GM23338 (cell line): ENCODE measurements around the gene CSF1R. TPM values are rescaled to one million over a fixed set of nuclear protein-coding genes. Genes with fewer than 3 reads are reported as not detected.

Experiments
- ATAC-seq: fragments of 200-7000 bp; cut with Tn5 transposase; 3 replicates; pipeline ENCODE4 v1.9.1; 2020
- DNase-seq: peaks from one replicate; pipeline ENCODE4 v3.0.0-alpha.2; 2015; ENCODE audit warnings: low spot score
- H2AFZ ChIP-seq: fragments of 200-600 bp; sonication (generic); 2 replicates; pipeline ENCODE4 v1.8.0; 2016; ENCODE audit warnings: antibody characterized with exemption, mild to moderate bottlenecking, moderate library complexity
- H3F3A ChIP-seq: fragments of 200-600 bp; sonication (generic); replicated peaks from 2 replicates; pipeline ENCODE4 v1.8.0; 2017; ENCODE audit warnings: antibody characterized with exemption, mixed run types, low read depth
- H3K27ac ChIP-seq: fragments of 200-600 bp; sonication (generic); 2 replicates; pipeline ENCODE4 v1.6.1; 2016; ENCODE audit warnings: low read depth
- H3K27me3 ChIP-seq: fragments of 200-600 bp; sonication (generic); 2 replicates; pipeline ENCODE4 v1.8.0; 2016; ENCODE audit warnings: mild to moderate bottlenecking, mixed run types, moderate library complexity; ENCODE audit not compliant: insufficient read depth
- H3K36me3 ChIP-seq: fragments of 200-600 bp; sonication (generic); 2 replicates; pipeline ENCODE4 v1.8.0; 2016; ENCODE audit warnings: mild to moderate bottlenecking; ENCODE audit not compliant: insufficient read depth
- H3K4me1 ChIP-seq: fragments of 200-600 bp; sonication (generic); 2 replicates; pipeline ENCODE4 v1.8.0; 2016; ENCODE audit warnings: mild to moderate bottlenecking, moderate library complexity; ENCODE audit not compliant: insufficient read depth
- H3K4me2 ChIP-seq: fragments of 200-600 bp; sonication (generic); 2 replicates; pipeline ENCODE4 v1.7.1; 2017; ENCODE audit warnings: mixed run types
- H3K4me3 ChIP-seq: fragments of 200-600 bp; sonication (generic); 2 replicates; pipeline ENCODE4 v1.6.1; 2016; ENCODE audit warnings: mixed run types
- H3K79me2 ChIP-seq: fragments of 200-600 bp; sonication (generic); replicated peaks from 2 replicates; pipeline ENCODE4 v1.8.0; 2017; ENCODE audit warnings: mild to moderate bottlenecking; ENCODE audit not compliant: insufficient read depth
- H3K9me2 ChIP-seq: fragments of 200-600 bp; sonication (generic); 2 replicates; pipeline ENCODE4 v1.8.0; 2017; ENCODE audit not compliant: insufficient read depth
- H4K20me1 ChIP-seq: fragments of 200-600 bp; sonication (generic); replicated peaks from 2 replicates; pipeline ENCODE4 v1.8.0; 2017; ENCODE audit warnings: mild to moderate bottlenecking; ENCODE audit not compliant: insufficient read depth
- H3K27ac Mint-ChIP-seq: 2 replicates; pipeline ENCODE4 v1.8.0; 2020; ENCODE audit warnings: inconsistent platforms, mild to moderate bottlenecking, moderate library complexity, mixed read lengths
- H3K27me3 Mint-ChIP-seq: 3 replicates; pipeline ENCODE4 v1.8.0; 2022; ENCODE audit warnings: low read depth, mild to moderate bottlenecking, moderate library complexity, mixed read lengths, inconsistent platforms; ENCODE audit not compliant: insufficient read depth, poor library complexity
- H3K36me3 Mint-ChIP-seq: 3 replicates; pipeline ENCODE4 v1.8.0; 2021; ENCODE audit warnings: low read depth, mild to moderate bottlenecking, inconsistent platforms, moderate library complexity, mixed read lengths
- H3K4me1 Mint-ChIP-seq: 3 replicates; pipeline ENCODE4 v1.8.0; 2020; ENCODE audit warnings: mild to moderate bottlenecking, inconsistent platforms, mixed read lengths
- H3K4me3 Mint-ChIP-seq: 3 replicates; pipeline ENCODE4 v1.8.0; 2021; ENCODE audit warnings: moderate library complexity, mild to moderate bottlenecking, inconsistent platforms, mixed read lengths
- H3K9me3 Mint-ChIP-seq: 3 replicates; pipeline ENCODE4 v1.8.0; 2020; ENCODE audit warnings: moderate library complexity, mild to moderate bottlenecking, inconsistent platforms, mixed read lengths
- CREB1 ChIP-seq: fragments of 250-450 bp; sonication (Bioruptor Pico); IDR thresholded peaks from 2 replicates; pipeline ENCODE4 v1.5.0; 2020; ENCODE audit warnings: low read depth, mild to moderate bottlenecking, moderate library complexity
- ETS1 ChIP-seq: IDR thresholded peaks from 2 replicates; pipeline ENCODE4 v1.6.1; 2016; ENCODE audit warnings: antibody characterized with exemption
- NANOG ChIP-seq: IDR thresholded peaks from 2 replicates; pipeline ENCODE4 v1.6.1; 2016; ENCODE audit warnings: antibody characterized with exemption, borderline replicate concordance
- POLR2AphosphoS5 ChIP-seq: IDR thresholded peaks from 2 replicates; pipeline ENCODE4 v1.6.1; 2016; ENCODE audit warnings: antibody characterized with exemption, low read depth
- ZNF114 ChIP-seq: fragments of 250-450 bp; sonication (Bioruptor Pico); IDR thresholded peaks from 2 replicates; pipeline ENCODE4 v1.5.0; 2020; ENCODE audit warnings: mild to moderate bottlenecking, moderate library complexity
- ZNF331 ChIP-seq: fragments of 250-450 bp; sonication (Bioruptor Pico); IDR thresholded peaks from 2 replicates; pipeline ENCODE4 v1.5.0; 2020; ENCODE audit warnings: low read depth, mild to moderate bottlenecking, moderate library complexity
- ZNF462 ChIP-seq: fragments of 250-450 bp; sonication (Bioruptor Pico); IDR thresholded peaks from 2 replicates; pipeline ENCODE4 v1.5.0; 2020; ENCODE audit warnings: mild to moderate bottlenecking, moderate library complexity
- polyA plus RNA-seq: library from polyadenylated mRNA; unstranded; fragments of >200 nt; fragmentation: Nextera tagmentation; extraction: Ambion mirVana; gene quantifications from 2 replicates; pipeline ENCODE4 v1.2.1, GENCODE V29; 2016
- total RNA-seq: library from RNA; depleted of rRNA; stranded (reverse); fragments of >200 nt; shearing (Covaris generic); gene quantifications from 2 replicates; pipeline ENCODE4 v1.2.3, GENCODE V29; 2014
- TF ChIP-seq, protein P1 (sequence below): IDR thresholded peaks from one replicate; pipeline ENCODE4 v1.6.1; 2018; ENCODE audit warnings: antibody characterized with exemption; ENCODE audit not compliant: unreplicated experiment
- TF ChIP-seq, protein P2 (sequence below), 2 experiments: fragments of 200-600 bp in 1 of 2; sonication (generic) in 1 of 2; conservative IDR thresholded peaks; 2 replicates each; pipeline versions ENCODE4 v1.5.1 to v1.6.1; 2016 to 2017; ENCODE audit warnings: antibody characterized with exemption in 2 of 2, low read depth in 2 of 2, mild to moderate bottlenecking in 2 of 2, moderate library complexity in 1 of 2

Gene CSF1R
- total and polyA plus RNA-seq, 2 experiments from 2014 or later, result 0.21 TPM; not detected in 1

DNA sequence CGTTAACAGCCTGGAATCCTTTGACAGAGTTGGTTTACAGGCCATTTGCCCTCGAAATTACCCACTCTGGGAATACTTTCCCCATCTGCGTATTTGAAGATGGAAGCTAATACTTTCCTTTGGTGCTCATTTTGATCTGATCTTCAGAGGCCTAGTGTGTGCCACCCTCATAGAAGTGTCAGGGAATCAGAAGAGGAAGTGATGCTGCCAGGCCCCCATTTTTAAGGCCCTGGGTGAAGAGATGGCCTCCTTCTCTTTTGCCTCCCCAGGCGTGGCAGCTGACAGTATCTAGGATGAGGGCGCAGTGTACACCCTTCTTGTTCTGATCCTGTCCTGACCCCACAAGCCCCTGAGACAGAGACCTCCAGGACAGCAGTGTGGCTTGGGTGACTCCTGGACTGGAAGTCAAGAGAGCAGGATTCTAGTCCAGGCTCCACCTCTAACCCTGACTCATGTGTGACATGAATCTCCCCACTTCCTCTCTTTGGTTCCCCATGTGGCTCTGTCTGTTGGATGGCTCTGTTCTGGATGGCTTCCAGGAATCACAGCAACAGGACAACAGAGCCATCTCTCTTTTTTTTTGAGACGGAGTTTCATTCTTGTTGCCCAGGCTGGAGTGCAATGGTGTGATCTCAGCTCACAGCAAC lies 27.8 kb downstream of the CSF1R start (continued):
- no peak for TF ChIP-seq ZNF462 (CRISPR knock-in tag)
- no peak for TF ChIP-seq NANOG
- TF ChIP-seq ETS1, result no peak
- no peak for TF ChIP-seq ZNF331 (CRISPR knock-in tag)
- no peak for TF ChIP-seq ZNF114 (CRISPR knock-in tag)

- Histone ChIP-seq H3K79me2 (no peaks in the 10 kb centered on the region), H3K4me1 (peaks cover 8% of the 10 kb centered on the region; the same call in 1 of the 2 replicates), H3K27me3 (no peaks in the 10 kb centered on the region), H4K20me1 (no peaks in the 10 kb centered on the region), H3K4me3 (no peak overlapping the region), H3K27ac (peak overlapping the region; percentile 50; the same call in 1 of the 2 replicates), H3K36me3 (no peaks in the 10 kb centered on the region), H2AFZ (no peak overlapping the region), H3F3A (no peaks in the 10 kb centered on the region), H3K9me2 (no peaks in the 10 kb centered on the region), H3K4me2 (peak overlapping the region; percentile 43; the same call in 1 of the 2 replicates)
- Mint-ChIP-seq H3K27me3 (peaks cover 7% of the 10 kb centered on the region), H3K4me3 (peak overlapping the region; percentile 12; the same call in 1 of the 3 replicates), H3K36me3 (peaks cover 12% of the 10 kb centered on the region), H3K27ac (peak overlapping the region; percentile 59; the same call in 1 of the 2 replicates), H3K9me3 (no peaks in the 10 kb centered on the region; the same call in 2 of the 3 replicates), H3K4me1 (peaks cover 16% of the 10 kb centered on the region)
- DNase-seq (peak; percentile 28), ATAC-seq (peak; percentile 89)
- TF ChIP-seq POLR2AphosphoS5 (no peak), NANOG (no peak), ZNF114 (CRISPR knock-in tag) (no peak), ZNF331 (CRISPR knock-in tag) (no peak), CREB1 (CRISPR knock-in tag) (no peak)
- TF ChIP-seq, protein P1, sequence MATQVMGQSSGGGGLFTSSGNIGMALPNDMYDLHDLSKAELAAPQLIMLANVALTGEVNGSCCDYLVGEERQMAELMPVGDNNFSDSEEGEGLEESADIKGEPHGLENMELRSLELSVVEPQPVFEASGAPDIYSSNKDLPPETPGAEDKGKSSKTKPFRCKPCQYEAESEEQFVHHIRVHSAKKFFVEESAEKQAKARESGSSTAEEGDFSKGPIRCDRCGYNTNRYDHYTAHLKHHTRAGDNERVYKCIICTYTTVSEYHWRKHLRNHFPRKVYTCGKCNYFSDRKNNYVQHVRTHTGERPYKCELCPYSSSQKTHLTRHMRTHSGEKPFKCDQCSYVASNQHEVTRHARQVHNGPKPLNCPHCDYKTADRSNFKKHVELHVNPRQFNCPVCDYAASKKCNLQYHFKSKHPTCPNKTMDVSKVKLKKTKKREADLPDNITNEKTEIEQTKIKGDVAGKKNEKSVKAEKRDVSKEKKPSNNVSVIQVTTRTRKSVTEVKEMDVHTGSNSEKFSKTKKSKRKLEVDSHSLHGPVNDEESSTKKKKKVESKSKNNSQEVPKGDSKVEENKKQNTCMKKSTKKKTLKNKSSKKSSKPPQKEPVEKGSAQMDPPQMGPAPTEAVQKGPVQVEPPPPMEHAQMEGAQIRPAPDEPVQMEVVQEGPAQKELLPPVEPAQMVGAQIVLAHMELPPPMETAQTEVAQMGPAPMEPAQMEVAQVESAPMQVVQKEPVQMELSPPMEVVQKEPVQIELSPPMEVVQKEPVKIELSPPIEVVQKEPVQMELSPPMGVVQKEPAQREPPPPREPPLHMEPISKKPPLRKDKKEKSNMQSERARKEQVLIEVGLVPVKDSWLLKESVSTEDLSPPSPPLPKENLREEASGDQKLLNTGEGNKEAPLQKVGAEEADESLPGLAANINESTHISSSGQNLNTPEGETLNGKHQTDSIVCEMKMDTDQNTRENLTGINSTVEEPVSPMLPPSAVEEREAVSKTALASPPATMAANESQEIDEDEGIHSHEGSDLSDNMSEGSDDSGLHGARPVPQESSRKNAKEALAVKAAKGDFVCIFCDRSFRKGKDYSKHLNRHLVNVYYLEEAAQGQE, result no peak
- TF ChIP-seq, protein P2, sequence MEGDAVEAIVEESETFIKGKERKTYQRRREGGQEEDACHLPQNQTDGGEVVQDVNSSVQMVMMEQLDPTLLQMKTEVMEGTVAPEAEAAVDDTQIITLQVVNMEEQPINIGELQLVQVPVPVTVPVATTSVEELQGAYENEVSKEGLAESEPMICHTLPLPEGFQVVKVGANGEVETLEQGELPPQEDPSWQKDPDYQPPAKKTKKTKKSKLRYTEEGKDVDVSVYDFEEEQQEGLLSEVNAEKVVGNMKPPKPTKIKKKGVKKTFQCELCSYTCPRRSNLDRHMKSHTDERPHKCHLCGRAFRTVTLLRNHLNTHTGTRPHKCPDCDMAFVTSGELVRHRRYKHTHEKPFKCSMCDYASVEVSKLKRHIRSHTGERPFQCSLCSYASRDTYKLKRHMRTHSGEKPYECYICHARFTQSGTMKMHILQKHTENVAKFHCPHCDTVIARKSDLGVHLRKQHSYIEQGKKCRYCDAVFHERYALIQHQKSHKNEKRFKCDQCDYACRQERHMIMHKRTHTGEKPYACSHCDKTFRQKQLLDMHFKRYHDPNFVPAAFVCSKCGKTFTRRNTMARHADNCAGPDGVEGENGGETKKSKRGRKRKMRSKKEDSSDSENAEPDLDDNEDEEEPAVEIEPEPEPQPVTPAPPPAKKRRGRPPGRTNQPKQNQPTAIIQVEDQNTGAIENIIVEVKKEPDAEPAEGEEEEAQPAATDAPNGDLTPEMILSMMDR (conservative IDR thresholded peaks at IDR 0.05; ENCODE audit: low read depth in 2 of 2), result no peak
Measured at GRCh38 chr5:150057996-150058395, 28.4 kb downstream of the CSF1R start.
